ENCODE measurements around the gene CIT. TPM values are rescaled to one million over a fixed set of nuclear protein-coding genes. Genes with fewer than 3 reads are reported as not detected.

The CIT gene
- total RNA-seq, 1 donor from 2014 or later, result 85.9 TPM

GRCh38 chr12:119850330-119850729 is 26.8 kb downstream of the CIT start:
- H3K9me3 Mint-ChIP-seq, result no peaks in the 10 kb centered on the region
- no peaks in the 10 kb centered on the region for H3K4me1 Mint-ChIP-seq
- no peak overlapping the region for H3K4me3 Mint-ChIP-seq
- no peaks in the 10 kb centered on the region for H3K27me3 Mint-ChIP-seq (ENCODE audit: low read depth)
- DNase-seq (ENCODE audit: low read depth, low spot score), result no peak
- peaks cover 29% of the 10 kb centered on the region for H3K36me3 Mint-ChIP-seq (ENCODE audit: low read depth)
- H3K27ac Mint-ChIP-seq (ENCODE audit: unreplicated experiment), result no peak overlapping the region
- no peak for TF ChIP-seq CTCF (conservative IDR thresholded peaks at IDR 0.05)

GRCh38 chr12:119843100-119843499 is 34.0 kb downstream of the CIT start:
- peak overlapping the region; percentile 85 for H3K27ac Mint-ChIP-seq (ENCODE audit: unreplicated experiment)
- H3K4me3 Mint-ChIP-seq, result no peak overlapping the region
- peaks cover 39% of the 10 kb centered on the region for H3K36me3 Mint-ChIP-seq (ENCODE audit: low read depth)
- H3K9me3 Mint-ChIP-seq, result no peaks in the 10 kb centered on the region
- DNase-seq (ENCODE audit: low read depth, low spot score), result no peak
- no peaks in the 10 kb centered on the region for H3K27me3 Mint-ChIP-seq (ENCODE audit: low read depth)
- peaks cover 20% of the 10 kb centered on the region for H3K4me1 Mint-ChIP-seq
- no peak for TF ChIP-seq CTCF (conservative IDR thresholded peaks at IDR 0.05)

GRCh38 chr12:119842380-119842779 is 34.7 kb downstream of the CIT start:
- no peak for TF ChIP-seq CTCF (conservative IDR thresholded peaks at IDR 0.05)
- Mint-ChIP-seq H3K4me1 (peaks cover 20% of the 10 kb centered on the region), H3K9me3 (no peaks in the 10 kb centered on the region), H3K4me3 (peak overlapping the region; percentile 5), H3K27ac (ENCODE audit: unreplicated experiment) (peak overlapping the region; percentile 91), H3K27me3 (ENCODE audit: low read depth) (no peaks in the 10 kb centered on the region), H3K36me3 (ENCODE audit: low read depth) (peaks cover 37% of the 10 kb centered on the region)
- DNase-seq (ENCODE audit: low read depth, low spot score), result no peak

- H3K4me3 Mint-ChIP-seq, result no peak overlapping the region
- H3K4me1 Mint-ChIP-seq, result peaks cover 24% of the 10 kb centered on the region
- peaks cover 42% of the 10 kb centered on the region for H3K36me3 Mint-ChIP-seq (ENCODE audit: low read depth)
- H3K9me3 Mint-ChIP-seq, result no peaks in the 10 kb centered on the region
- no peak for DNase-seq (ENCODE audit: low read depth, low spot score)
- no peaks in the 10 kb centered on the region for H3K27me3 Mint-ChIP-seq (ENCODE audit: low read depth)
- TF ChIP-seq CTCF (conservative IDR thresholded peaks at IDR 0.05), result no peak
- H3K27ac Mint-ChIP-seq (ENCODE audit: unreplicated experiment), result peak overlapping the region; percentile 91
Observed at GRCh38 chr12:119841433-119842210, 35.5 kb downstream of the CIT start.

- H3K4me1 Mint-ChIP-seq, result peaks cover 25% of the 10 kb centered on the region
- H3K9me3 Mint-ChIP-seq, result no peaks in the 10 kb centered on the region
- H3K27me3 Mint-ChIP-seq (ENCODE audit: low read depth), result no peaks in the 10 kb centered on the region
- TF ChIP-seq CTCF (conservative IDR thresholded peaks at IDR 0.05), result no peak
- DNase-seq (ENCODE audit: low read depth, low spot score), result no peak
- no peak overlapping the region for H3K4me3 Mint-ChIP-seq
- no peak overlapping the region for H3K27ac Mint-ChIP-seq (ENCODE audit: unreplicated experiment)
- peaks cover 34% of the 10 kb centered on the region for H3K36me3 Mint-ChIP-seq (ENCODE audit: low read depth)
Observed at GRCh38 chr12:119840582-119840981, 36.5 kb downstream of the CIT start.

All from neural crest cell (in vitro differentiated cells).